ENCODE data around the gene SEMA5B.

Gene SEMA5B

GRCh38 chr3:122969585-122970469 lies 57.7 kb downstream of the SEMA5B start:
- TF ChIP-seq CTCF (conservative IDR thresholded peaks at IDR 0.05; ENCODE audit: low read depth, low read length) = no peak
- H3K4me3 ChIP-seq (ENCODE audit: low read length) = no peak overlapping the region
- DNase-seq (ENCODE audit: low read depth) = peak; percentile 43

DNA sequence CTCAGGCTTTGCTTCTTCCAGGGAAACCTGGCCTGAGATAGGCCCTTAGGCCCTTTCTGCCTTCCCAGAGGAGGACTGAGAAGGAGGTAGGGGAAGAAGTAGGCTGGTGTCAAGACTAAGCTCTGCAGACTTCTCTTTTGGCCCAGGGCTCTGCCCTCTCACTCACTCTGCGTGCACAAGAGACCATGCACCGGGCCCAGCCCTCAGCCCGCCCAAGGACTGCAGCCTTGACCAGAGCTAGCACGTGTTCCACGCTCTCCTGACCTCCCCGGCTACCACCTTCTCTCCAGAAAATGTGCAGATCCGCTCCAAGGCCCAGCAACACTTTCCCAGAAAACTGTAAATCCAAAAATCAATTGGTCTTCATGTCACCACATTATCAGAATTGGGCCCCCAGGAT lies 59.8 kb downstream of the SEMA5B start:
- H3K4me3 ChIP-seq (ENCODE audit: low read length) = no peak overlapping the region
- no peak for TF ChIP-seq CTCF (conservative IDR thresholded peaks at IDR 0.05; ENCODE audit: low read depth, low read length)
- DNase-seq (ENCODE audit: low read depth) = no peak

DNA sequence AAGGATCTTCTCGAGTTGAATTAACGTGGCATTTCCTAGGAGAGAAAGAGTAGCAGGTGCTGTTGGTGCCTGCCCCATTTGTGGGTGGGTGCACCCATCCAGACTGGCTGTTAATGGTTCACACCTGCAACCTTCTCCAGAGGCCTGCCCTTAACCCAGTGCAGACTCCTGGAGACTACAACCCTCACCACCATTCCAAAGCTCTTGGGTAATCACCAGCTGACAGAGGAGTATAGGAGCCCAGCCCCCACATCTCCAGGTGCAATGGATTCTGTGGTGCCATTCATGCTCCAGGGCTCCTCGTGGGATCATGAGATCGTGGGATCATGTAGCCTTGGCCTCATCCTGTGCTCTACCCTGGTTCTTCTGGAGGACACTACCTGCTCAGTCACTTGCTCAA lies 60.2 kb downstream of the SEMA5B start:
- DNase-seq (ENCODE audit: low read depth) = no peak
- no peak overlapping the region for H3K4me3 ChIP-seq (ENCODE audit: low read length)
- TF ChIP-seq CTCF (conservative IDR thresholded peaks at IDR 0.05; ENCODE audit: low read depth, low read length) = no peak

- no peak overlapping the region for H3K4me3 ChIP-seq (ENCODE audit: low read length)
- DNase-seq (ENCODE audit: low read depth) = no peak
- TF ChIP-seq CTCF (conservative IDR thresholded peaks at IDR 0.05; ENCODE audit: low read depth, low read length) = no peak
Measured at GRCh38 chr3:122966045-122966444, 61.5 kb downstream of the SEMA5B start.

DNA sequence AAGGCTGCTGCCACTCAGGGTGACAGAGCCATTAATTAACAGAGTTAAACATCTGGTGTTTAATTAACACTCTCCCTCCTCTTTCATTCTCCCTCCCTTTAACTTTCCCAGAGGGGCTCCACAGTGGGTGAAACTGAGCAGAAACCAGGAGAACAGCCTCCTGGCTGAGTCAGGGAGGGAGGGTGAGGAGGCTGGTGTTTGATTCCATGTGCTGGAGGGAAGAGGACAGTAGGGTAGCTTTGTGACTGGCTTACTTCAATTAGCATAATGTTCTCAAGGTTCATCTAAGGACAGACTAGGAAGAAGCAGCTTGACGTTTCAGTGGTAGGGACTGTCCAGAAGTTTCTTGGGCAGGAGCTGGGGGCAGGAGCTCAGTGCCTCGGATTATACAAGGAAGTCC lies 62.8 kb downstream of the SEMA5B start:
- TF ChIP-seq CTCF (conservative IDR thresholded peaks at IDR 0.05; ENCODE audit: low read depth, low read length) = no peak
- no peak for DNase-seq (ENCODE audit: low read depth)

DNA sequence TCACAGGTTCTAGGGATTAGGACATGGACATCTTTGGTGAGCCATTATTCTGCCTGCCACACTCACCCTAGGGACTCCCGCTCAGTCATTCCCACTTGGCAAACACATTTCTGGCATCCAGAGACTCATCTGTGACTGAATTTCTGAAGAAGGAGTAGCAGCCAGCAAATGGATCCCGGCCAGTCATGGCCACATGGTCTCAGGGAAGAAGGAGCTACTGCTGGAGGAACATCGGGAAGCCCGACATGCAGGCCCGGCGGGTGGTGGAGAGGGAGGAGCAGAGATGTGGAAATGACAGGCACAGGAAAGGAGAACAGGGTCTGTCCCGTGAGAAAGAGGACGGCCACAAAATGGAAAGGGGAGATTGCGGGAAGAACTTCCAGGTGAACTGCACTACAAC lies 65.4 kb downstream of the SEMA5B start:
- no peak overlapping the region for H3K4me3 ChIP-seq (ENCODE audit: low read length)
- TF ChIP-seq CTCF (conservative IDR thresholded peaks at IDR 0.05; ENCODE audit: low read depth, low read length) = no peak
- no peak for DNase-seq (ENCODE audit: low read depth)

More for the DNA sequence above, 62.8 kb downstream of the SEMA5B start:
- H3K4me3 ChIP-seq (ENCODE audit: low read length) = no peak overlapping the region

DNA sequence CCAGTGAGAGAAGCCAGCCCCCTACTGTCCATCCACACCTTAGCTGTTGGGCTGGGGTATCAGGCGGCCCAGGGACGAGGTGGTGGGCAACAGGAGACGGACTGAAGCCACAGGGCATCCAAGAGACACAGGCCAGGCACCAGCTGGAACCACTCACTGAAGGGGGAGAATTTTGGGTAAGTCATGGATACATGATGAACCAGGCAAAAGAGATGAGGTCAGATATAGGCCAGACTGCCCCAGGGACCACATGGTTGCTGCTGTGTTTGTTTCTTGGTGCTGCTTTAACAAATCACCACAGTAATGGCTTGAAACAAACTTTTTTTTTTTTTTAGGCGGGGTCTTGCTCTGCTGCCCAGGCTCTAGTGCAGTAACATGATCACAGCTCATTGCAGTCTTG lies 66.4 kb downstream of the SEMA5B start:
- DNase-seq (ENCODE audit: low read depth) = no peak
- no peak overlapping the region for H3K4me3 ChIP-seq (ENCODE audit: low read length)
- TF ChIP-seq CTCF (conservative IDR thresholded peaks at IDR 0.05; ENCODE audit: low read depth, low read length) = no peak

Data from retinal pigment epithelial cell (primary cell).